Fibroblast of lung (primary cell): ENCODE measurements around the gene FBF1. TPM values are rescaled to one million over a fixed set of nuclear protein-coding genes. Genes with fewer than 3 reads are reported as not detected.
A peak's percentile ranks its signal among the peaks of the same experiment; 100 is the strongest.

Experiments
- DNase-seq, 2 donors: peaks; one replicate each; pipeline versions ENCODE4 v3.0.0 to v3.0.0-alpha.2; 2010; ENCODE audit warnings: low read depth in 2 of 2
- H2AFZ ChIP-seq: 2 replicates; pipeline ENCODE4 v1.5.1; 2012; ENCODE audit warnings: low read length, control low read depth, inconsistent platforms
- H3K27ac ChIP-seq: 2 replicates; pipeline ENCODE4 v1.5.1; 2011; ENCODE audit warnings: low read length, control low read depth; ENCODE audit not compliant: insufficient read depth
- H3K27me3 ChIP-seq: 2 replicates; pipeline ENCODE4 v1.5.1; 2011; ENCODE audit warnings: mild to moderate bottlenecking, low read length; ENCODE audit not compliant: control insufficient read depth, insufficient read depth
- H3K36me3 ChIP-seq: 2 replicates; pipeline ENCODE4 v1.5.1; 2011; ENCODE audit warnings: low read length; ENCODE audit not compliant: control insufficient read depth, insufficient read depth
- H3K4me1 ChIP-seq: 2 replicates; pipeline ENCODE4 v1.5.1; 2011; ENCODE audit warnings: low read length; ENCODE audit not compliant: control insufficient read depth, insufficient read depth; ENCODE audit errors: extremely low read depth
- H3K4me2 ChIP-seq: 2 replicates; pipeline ENCODE4 v1.5.1; 2011; ENCODE audit warnings: low read length, control low read depth; ENCODE audit not compliant: insufficient read depth; ENCODE audit errors: extremely low read depth
- H3K4me3 ChIP-seq, 4 experiments: fragments of 200-600 bp in 1 of 4; sonication (generic) in 1 of 4; replicated peaks in 1 of 4; 2 replicates each; pipeline ENCODE4 v1.5.1; 2011 to 2016; ENCODE audit warnings: low read length in 4 of 4, low read depth in 3 of 4, mild to moderate bottlenecking in 3 of 4, control low read depth in 2 of 4, inconsistent platforms in 1 of 4, mixed read lengths in 1 of 4; ENCODE audit not compliant: insufficient read depth in 1 of 4; ENCODE audit errors: control extremely low read depth in 1 of 4
- H3K79me2 ChIP-seq: 2 replicates; pipeline ENCODE4 v1.5.1; 2012; ENCODE audit warnings: mild to moderate bottlenecking, low read length, inconsistent platforms; ENCODE audit not compliant: control insufficient read depth, insufficient read depth
- H3K9ac ChIP-seq: 2 replicates; pipeline ENCODE4 v1.5.1; 2011; ENCODE audit warnings: mild to moderate bottlenecking, low read length, control low read depth; ENCODE audit not compliant: insufficient read depth
- H3K9me3 ChIP-seq: 2 replicates; pipeline ENCODE4 v1.5.1; 2012; ENCODE audit warnings: low read depth, low read length; ENCODE audit not compliant: control insufficient read depth, insufficient read depth
- H4K20me1 ChIP-seq: 2 replicates; pipeline ENCODE4 v1.5.1; 2011; ENCODE audit warnings: low read length; ENCODE audit not compliant: control insufficient read depth, insufficient read depth; ENCODE audit errors: extremely low read depth
- EZH2 ChIP-seq: IDR thresholded peaks from 2 replicates; pipeline ENCODE4 v1.5.1; 2012; ENCODE audit warnings: low read length, control low read depth, mild to moderate bottlenecking; ENCODE audit errors: missing control alignments
- polyA plus RNA-seq, 2 donors: library from polyadenylated mRNA; depleted of rRNA in 1 of 2; stranded (reverse) in 1 of 2; unstranded in 1 of 2; fragments of >200 nt; gene quantifications; 2 replicates each; pipeline ENCODE4 v1.2.1, GENCODE V29; 2011 to 2012; ENCODE audit warnings: missing spikeins in 1 of 2
- total RNA-seq: library from RNA; depleted of rRNA; stranded (reverse); fragments of >200 nt; gene quantifications from 2 replicates; pipeline ENCODE4 v1.2.1, GENCODE V29; 2014
- TF ChIP-seq, protein P1 (sequence below), 2 donors: IDR thresholded peaks in 1 of 2; conservative IDR thresholded peaks in 1 of 2; 1 replicate in 1 of 2; 2 replicates in 1 of 2; pipeline ENCODE4 v1.5.1; 2011 to 2012; ENCODE audit warnings: low read length in 2 of 2, control low read depth in 1 of 2, inconsistent platforms in 1 of 2, low read depth in 1 of 2, mild to moderate bottlenecking in 1 of 2

Gene FBF1
- total and polyA plus RNA-seq, 2 donors (not counting 1 experiment from before 2014, with no cell fraction given) = 1.6 to 11.2 TPM

DNA sequence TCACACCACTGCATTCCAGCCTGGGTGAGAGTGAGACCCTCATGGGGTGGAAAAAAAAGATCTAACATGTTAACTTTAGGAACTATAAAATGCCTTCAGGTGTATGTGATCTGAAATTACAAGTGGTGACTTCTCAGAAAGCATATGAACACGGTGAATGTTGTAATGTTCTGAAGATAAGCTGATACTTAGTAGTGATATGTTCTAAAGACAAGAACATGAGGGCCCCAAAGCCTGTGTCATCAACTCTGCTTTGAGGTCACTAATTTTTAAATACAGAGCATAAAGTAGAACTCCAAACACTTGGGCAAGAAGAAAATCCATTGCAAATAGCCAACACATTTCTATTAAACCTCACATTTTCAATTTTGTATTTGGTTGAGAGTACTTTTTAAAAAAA lies 2.6 kb upstream of the FBF1 start:
- H3K9ac ChIP-seq = no peak overlapping the region
- no peak overlapping the region for H3K4me2 ChIP-seq
- no peaks in the 10 kb centered on the region for H3K9me3 ChIP-seq
- no peaks in the 10 kb centered on the region for H3K27me3 ChIP-seq
- no peak overlapping the region for H3K4me3 ChIP-seq
- no peak overlapping the region for H3K27ac ChIP-seq
- no peak for DNase-seq
- no peaks in the 10 kb centered on the region for H3K4me1 ChIP-seq
- H3K79me2 ChIP-seq = no peaks in the 10 kb centered on the region
- H3K36me3 ChIP-seq = peaks cover 2% of the 10 kb centered on the region
- no peak overlapping the region for H2AFZ ChIP-seq
- no peaks in the 10 kb centered on the region for H4K20me1 ChIP-seq
- no peak for TF ChIP-seq EZH2
- TF ChIP-seq, protein P1, sequence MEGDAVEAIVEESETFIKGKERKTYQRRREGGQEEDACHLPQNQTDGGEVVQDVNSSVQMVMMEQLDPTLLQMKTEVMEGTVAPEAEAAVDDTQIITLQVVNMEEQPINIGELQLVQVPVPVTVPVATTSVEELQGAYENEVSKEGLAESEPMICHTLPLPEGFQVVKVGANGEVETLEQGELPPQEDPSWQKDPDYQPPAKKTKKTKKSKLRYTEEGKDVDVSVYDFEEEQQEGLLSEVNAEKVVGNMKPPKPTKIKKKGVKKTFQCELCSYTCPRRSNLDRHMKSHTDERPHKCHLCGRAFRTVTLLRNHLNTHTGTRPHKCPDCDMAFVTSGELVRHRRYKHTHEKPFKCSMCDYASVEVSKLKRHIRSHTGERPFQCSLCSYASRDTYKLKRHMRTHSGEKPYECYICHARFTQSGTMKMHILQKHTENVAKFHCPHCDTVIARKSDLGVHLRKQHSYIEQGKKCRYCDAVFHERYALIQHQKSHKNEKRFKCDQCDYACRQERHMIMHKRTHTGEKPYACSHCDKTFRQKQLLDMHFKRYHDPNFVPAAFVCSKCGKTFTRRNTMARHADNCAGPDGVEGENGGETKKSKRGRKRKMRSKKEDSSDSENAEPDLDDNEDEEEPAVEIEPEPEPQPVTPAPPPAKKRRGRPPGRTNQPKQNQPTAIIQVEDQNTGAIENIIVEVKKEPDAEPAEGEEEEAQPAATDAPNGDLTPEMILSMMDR (conservative IDR thresholded peaks at IDR 0.05 in 1 of 2, IDR thresholded peaks at IDR 0.05 in 1 of 2; ENCODE audit: low read depth in 1 of 2, low read length in 2 of 2) = no peak

DNA sequence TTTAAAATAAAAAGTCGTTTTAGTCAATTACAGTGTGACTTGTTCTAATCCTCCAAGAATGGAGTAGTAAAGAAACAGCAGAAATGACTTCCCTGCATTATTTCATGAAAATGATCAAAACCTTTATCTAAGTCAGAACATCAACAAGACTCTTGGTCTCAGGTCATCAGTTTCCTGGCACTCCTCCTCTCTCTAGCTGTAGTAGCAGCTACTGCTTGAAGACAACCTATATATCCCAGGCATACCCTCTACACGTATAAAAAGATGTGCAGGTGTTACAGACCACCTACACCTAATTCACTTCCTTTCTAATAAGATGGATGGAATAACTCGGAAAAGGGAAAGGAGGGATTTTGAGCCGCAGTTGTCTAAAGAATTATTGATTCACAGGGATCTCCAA lies 1.6 kb upstream of the FBF1 start:
- no peak overlapping the region for H3K4me3 ChIP-seq
- DNase-seq = no peak
- peaks cover 2% of the 10 kb centered on the region for H3K36me3 ChIP-seq
- H3K9me3 ChIP-seq = no peaks in the 10 kb centered on the region
- no peaks in the 10 kb centered on the region for H3K27me3 ChIP-seq
- no peak overlapping the region for H3K4me2 ChIP-seq
- TF ChIP-seq, protein P1 (conservative IDR thresholded peaks at IDR 0.05 in 1 of 2, IDR thresholded peaks at IDR 0.05 in 1 of 2; ENCODE audit: low read depth in 1 of 2, low read length in 2 of 2) = no peak
- no peak for TF ChIP-seq EZH2
- no peak overlapping the region for H2AFZ ChIP-seq
- no peak overlapping the region for H3K9ac ChIP-seq
- H3K27ac ChIP-seq = no peak overlapping the region
- H3K4me1 ChIP-seq = no peaks in the 10 kb centered on the region
- H3K79me2 ChIP-seq = no peaks in the 10 kb centered on the region
- no peaks in the 10 kb centered on the region for H4K20me1 ChIP-seq

DNA sequence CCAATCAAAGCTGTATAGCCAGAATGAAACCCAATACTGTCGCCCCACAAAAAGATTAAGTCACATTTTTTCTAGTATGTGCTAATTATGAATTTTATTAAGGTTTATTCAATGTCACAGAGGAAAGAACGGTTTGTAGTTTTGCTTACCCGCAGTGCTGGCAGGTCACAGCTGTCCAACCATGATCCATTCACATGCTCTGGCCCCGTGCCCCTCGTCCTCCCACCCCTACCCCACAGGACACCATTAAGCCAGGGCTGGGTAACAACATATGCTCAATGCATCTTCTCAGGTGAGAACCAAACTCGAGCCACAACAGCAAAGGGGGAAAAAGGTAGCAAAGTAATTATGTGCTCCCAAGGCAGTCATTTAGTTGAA lies 589 bp upstream of the FBF1 start:
- H3K36me3 ChIP-seq = peaks cover 2% of the 10 kb centered on the region
- H4K20me1 ChIP-seq = no peaks in the 10 kb centered on the region
- H2AFZ ChIP-seq = peak overlapping the region; percentile 41
- peak overlapping the region; percentile 54 for H3K27ac ChIP-seq
- H3K4me3 ChIP-seq = peak overlapping the region; percentile 16 to 78 (median 42)
- DNase-seq = no peak
- H3K4me2 ChIP-seq = peak overlapping the region; percentile 73
- no peak overlapping the region for H3K9ac ChIP-seq
- H3K4me1 ChIP-seq = no peaks in the 10 kb centered on the region
- no peaks in the 10 kb centered on the region for H3K27me3 ChIP-seq
- TF ChIP-seq EZH2 = no peak
- TF ChIP-seq, protein P1 (conservative IDR thresholded peaks at IDR 0.05 in 1 of 2, IDR thresholded peaks at IDR 0.05 in 1 of 2; ENCODE audit: low read depth in 1 of 2, low read length in 2 of 2) = no peak
- H3K79me2 ChIP-seq = no peaks in the 10 kb centered on the region
- H3K9me3 ChIP-seq = no peaks in the 10 kb centered on the region
